HG03064 (cell line): ENCODE results near the gene STAT1.

Experiments used
- ATAC-seq: cut with Tn5 transposase; IDR thresholded peaks from one replicate; pipeline ENCODE4 v1.9.1; 2021; ENCODE audit warnings: low read depth; ENCODE audit not compliant: unreplicated experiment

Gene STAT1

GRCh38 chr2:191032588-191033429 lies 18.8 kb upstream of the STAT1 start:
- ATAC-seq, result no peak

- ATAC-seq, result no peak
Observed at GRCh38 chr2:191031256-191031655, 17.3 kb upstream of the STAT1 start.

GRCh38 chr2:191030521-191031154 lies 16.7 kb upstream of the STAT1 start:
- peak; percentile 93 for ATAC-seq

GRCh38 chr2:191029280-191029950 lies 15.4 kb upstream of the STAT1 start:
- ATAC-seq, result no peak

- no peak for ATAC-seq
Observed at GRCh38 chr2:191026377-191026776, 12.4 kb upstream of the STAT1 start.

GRCh38 chr2:191025135-191025534 lies 11.2 kb upstream of the STAT1 start:
- ATAC-seq, result no peak

GRCh38 chr2:191023235-191023679 lies 9.3 kb upstream of the STAT1 start:
- ATAC-seq, result no peak

GRCh38 chr2:191020742-191021381 lies 6.9 kb upstream of the STAT1 start:
- peak; percentile 7 for ATAC-seq

GRCh38 chr2:191020221-191020741 lies 6.3 kb upstream of the STAT1 start:
- ATAC-seq, result peak; percentile 60

GRCh38 chr2:191019376-191019775 lies 5.4 kb upstream of the STAT1 start:
- ATAC-seq, result no peak

- ATAC-seq, result no peak
Observed at GRCh38 chr2:191018643-191019119, 4.7 kb upstream of the STAT1 start.

GRCh38 chr2:191018048-191018447 lies 4.1 kb upstream of the STAT1 start:
- ATAC-seq, result no peak

- no peak for ATAC-seq
Observed at GRCh38 chr2:191015831-191016230, 1.9 kb upstream of the STAT1 start.

GRCh38 chr2:191015239-191015638 lies 1.3 kb upstream of the STAT1 start:
- no peak for ATAC-seq

- peak; percentile 3 for ATAC-seq
Observed at GRCh38 chr2:191014653-191015020, 666 bp upstream of the STAT1 start.

GRCh38 chr2:191013682-191013931 lies 364 bp downstream of the STAT1 start:
- no peak for ATAC-seq

- no peak for ATAC-seq
Observed at GRCh38 chr2:191012845-191013681, 908 bp downstream of the STAT1 start.

- no peak for ATAC-seq
Observed at GRCh38 chr2:191012346-191012745, 1.6 kb downstream of the STAT1 start.

GRCh38 chr2:191010887-191011885 lies 2.8 kb downstream of the STAT1 start:
- no peak for ATAC-seq
